HG03095 (cell line): ENCODE results near the gene ILK.

ENCODE experiments used
- ATAC-seq: cut with Tn5 transposase; IDR thresholded peaks from one replicate; pipeline ENCODE4 v1.9.1; 2021; ENCODE audit warnings: moderate library complexity; ENCODE audit not compliant: unreplicated experiment

The ILK gene

GRCh38 chr11:6572215-6572614 is 31.4 kb upstream of the ILK start:
- no peak for ATAC-seq

GRCh38 chr11:6574816-6575715 is 28.5 kb upstream of the ILK start:
- no peak for ATAC-seq

GRCh38 chr11:6576471-6577373 is 26.9 kb upstream of the ILK start:
- ATAC-seq: no peak

- ATAC-seq: no peak
These were observed 25.4 kb upstream of the ILK start for GRCh38 chr11:6578134-6578533.

- no peak for ATAC-seq
These were observed 23.9 kb upstream of the ILK start for GRCh38 chr11:6579681-6580080.

GRCh38 chr11:6583584-6583983 is 20.0 kb upstream of the ILK start:
- ATAC-seq: no peak

- ATAC-seq: no peak
These were observed 19.0 kb upstream of the ILK start for GRCh38 chr11:6584528-6584927.

GRCh38 chr11:6586434-6587359 is 16.9 kb upstream of the ILK start:
- no peak for ATAC-seq

- no peak for ATAC-seq
These were observed 16.1 kb upstream of the ILK start for GRCh38 chr11:6587360-6587953.

GRCh38 chr11:6588018-6588417 is 15.6 kb upstream of the ILK start:
- ATAC-seq: no peak

- ATAC-seq: no peak
These were observed 9.3 kb upstream of the ILK start for GRCh38 chr11:6594142-6594768.

GRCh38 chr11:6596239-6596877 is 7.2 kb upstream of the ILK start:
- no peak for ATAC-seq

GRCh38 chr11:6598555-6598954 is 5.0 kb upstream of the ILK start:
- no peak for ATAC-seq

- ATAC-seq: no peak
These were observed 4.1 kb upstream of the ILK start for GRCh38 chr11:6599449-6599848.

GRCh38 chr11:6599881-6600390 is 3.6 kb upstream of the ILK start:
- no peak for ATAC-seq

GRCh38 chr11:6601041-6601461 is 2.5 kb upstream of the ILK start:
- ATAC-seq: no peak

- no peak for ATAC-seq
These were observed 1.3 kb upstream of the ILK start for GRCh38 chr11:6602096-6602940.

GRCh38 chr11:6604081-6604626 is 580 bp downstream of the ILK start:
- peak; percentile 39 for ATAC-seq
